GM23248 (cell line): ENCODE data around the gene ADCY2.

ENCODE experiments used
- EZH2 ChIP-seq: fragments of 200-600 bp; sonication (generic); IDR thresholded peaks from 2 replicates; pipeline ENCODE4 v1.6.1; 2018; ENCODE audit warnings: antibody characterized with exemption, mild to moderate bottlenecking; ENCODE audit not compliant: insufficient read depth, poor library complexity, severe bottlenecking
- EZH2phosphoT487 ChIP-seq: fragments of 200-600 bp; sonication (generic); IDR thresholded peaks from 2 replicates; pipeline ENCODE4 v1.6.1; 2018; ENCODE audit warnings: antibody characterized with exemption, moderate library complexity, mild to moderate bottlenecking, low read depth; ENCODE audit not compliant: insufficient read depth

DNA sequence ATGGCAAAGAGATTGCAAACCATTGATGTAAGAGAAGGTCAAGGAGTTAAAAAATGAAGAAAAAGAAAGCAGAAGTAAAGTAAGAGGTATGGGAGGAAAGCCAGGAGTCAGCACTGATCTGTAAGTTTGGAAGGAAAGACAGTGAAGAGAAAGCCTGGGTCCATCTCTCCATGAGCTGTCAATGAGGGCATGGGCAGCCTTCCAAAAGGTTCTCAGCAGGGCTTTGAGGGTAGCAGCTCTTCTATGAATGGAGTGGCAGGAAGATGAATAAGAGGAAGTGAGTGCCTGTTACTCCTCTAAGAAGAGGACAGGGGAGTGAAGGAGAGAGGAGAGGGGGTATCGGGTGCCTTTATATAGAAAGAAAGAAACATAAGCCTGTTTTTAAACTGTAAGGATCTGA is 97.1 kb downstream of the ADCY2 start:
- TF ChIP-seq EZH2 (no peak), EZH2phosphoT487 (no peak)
